Measurements from ENCODE around the gene TAS2R19.
"Not testable (repeated sequence)": the region's sequence is repeated elsewhere in the genome, so short reads cannot be mapped to it uniquely, and the experiment has no call there.

The TAS2R19 gene

DNA sequence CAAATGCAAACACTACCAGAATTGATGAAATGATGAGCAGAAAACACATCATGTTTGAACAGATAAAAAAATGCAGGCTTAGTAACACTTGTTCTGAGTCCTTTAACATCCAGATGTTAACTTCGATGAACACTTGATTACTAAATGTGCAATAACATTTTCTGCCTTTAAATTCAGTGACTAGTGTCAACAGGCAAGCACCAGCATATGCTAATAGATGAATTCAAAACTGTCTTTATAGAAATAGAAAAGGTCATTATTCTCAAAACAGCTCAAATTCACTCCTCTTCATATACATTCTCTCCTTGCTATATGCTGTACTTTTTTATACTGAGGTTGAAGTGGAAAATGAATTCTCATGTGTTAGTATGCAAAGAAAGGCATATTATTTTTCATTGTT is at the start of gene TAS2R19:
Gene TAS2R19, minus strand, starts transcription at position 101 of the 400 bp plus-strand sequence. Its CDS starts 49 bp downstream, at position 52.
- DNase-seq: no peak

- no peak for DNase-seq
Measured at GRCh38 chr12:11071414-11071813, 49.0 kb upstream of the TAS2R19 start.

DNA sequence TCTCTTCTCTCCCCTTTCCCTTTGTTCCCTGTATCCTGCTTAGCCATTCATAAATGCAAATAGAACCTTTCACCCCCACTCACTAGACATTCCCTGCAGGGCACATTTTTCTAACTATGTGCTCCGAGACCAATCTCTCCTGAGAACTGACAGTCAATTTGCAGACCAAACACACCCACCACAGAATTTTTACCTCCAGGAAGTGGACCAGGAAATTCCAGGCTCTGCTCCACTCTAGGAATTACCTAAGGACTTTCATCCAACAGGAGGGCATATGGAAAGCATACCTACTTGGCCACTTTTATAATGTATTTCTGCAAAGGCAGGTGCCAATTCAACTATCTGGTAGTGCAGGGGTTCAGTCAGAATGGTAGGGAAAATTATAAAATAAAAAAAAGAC is 48.6 kb upstream of the TAS2R19 start:
- DNase-seq: no peak

DNA sequence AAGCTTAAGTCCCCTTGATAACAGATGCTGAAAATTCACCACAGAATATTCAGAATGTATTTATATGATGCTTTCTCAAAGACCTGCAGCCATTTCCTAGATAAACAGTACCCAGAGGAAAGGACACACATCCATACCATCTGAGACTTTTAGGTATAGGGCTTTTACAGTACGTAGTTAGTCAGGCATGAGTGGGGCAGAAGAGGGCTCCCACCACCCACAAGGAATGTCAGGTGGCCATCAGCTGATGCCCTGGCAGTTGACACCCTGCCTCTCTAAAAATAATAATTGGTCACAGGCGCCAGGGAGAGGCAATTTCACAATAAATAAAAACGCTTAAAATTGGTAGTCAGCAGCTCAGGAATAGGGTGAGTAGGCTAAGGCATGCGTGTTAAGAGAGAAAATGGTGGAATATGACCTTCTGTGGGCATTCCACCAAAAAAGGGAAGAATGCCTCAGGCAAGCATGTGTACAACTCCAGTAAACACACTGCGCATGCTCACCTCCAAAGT is 47.5 kb upstream of the TAS2R19 start:
- no peak for DNase-seq

GRCh38 chr12:11067514-11067913 is 45.1 kb upstream of the TAS2R19 start:
- no peak for DNase-seq

DNA sequence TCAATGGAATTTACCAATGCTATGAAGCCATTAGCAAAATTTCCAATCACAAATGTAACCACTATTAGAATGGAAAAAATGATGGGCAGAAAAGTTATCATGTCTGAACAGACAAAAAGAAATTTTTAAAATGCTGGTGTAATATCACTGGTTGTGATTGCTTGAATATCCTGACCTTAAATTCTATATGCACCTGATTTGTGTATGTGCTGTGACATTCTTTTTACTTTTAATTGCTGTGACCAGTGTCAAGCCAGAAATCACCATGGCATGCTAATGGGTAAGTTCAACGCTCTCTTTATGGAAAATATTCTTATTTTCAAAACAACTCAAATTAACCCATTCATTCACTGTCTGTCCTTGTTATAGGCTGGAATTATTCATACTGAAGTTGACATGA is 39.8 kb upstream of the TAS2R19 start, which contains the start of gene TAS2R46:
Gene TAS2R46, minus strand, starts transcription at position 101 of the 400 bp plus-strand sequence. Its CDS starts 0 bp downstream, at position 101.
- DNase-seq: not testable (repeated sequence)

DNA sequence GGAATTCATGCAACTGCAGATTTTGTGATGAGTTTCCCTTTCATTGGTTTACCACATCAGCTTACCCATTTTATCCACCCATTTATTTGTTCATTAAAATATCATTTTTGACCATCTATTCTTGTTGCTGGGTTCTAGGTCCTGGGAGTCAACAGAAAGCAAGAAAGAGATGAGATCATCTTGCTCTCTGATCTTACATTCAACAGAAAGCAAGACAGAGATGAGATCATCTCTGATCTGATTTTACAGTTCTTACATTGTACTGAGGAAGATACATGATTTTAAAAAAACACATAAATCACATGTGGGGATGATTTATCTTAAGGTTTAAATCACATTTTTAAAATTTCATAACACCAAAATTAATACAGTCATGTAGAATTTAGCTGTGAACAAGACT is 37.4 kb upstream of the TAS2R19 start:
- DNase-seq: no peak

DNA sequence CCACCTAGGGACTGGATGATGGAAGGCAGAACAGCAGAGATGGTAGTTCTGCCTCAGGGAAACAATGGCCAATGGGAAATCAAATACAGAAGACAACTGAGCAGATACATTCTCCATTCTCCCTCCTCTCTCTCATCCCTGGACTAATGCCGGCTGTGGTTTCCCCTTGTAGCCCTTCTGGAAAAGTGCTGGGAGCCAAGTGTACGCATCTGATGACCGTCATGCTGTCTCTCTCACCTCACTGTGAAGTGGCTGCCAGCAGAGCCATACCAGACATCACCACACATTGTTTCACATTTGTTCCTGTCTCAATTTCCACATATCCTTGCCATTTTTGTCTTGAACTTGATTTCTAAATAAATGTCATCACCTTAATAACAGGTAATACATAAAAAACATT is 36.6 kb upstream of the TAS2R19 start:
- no peak for DNase-seq

- DNase-seq: no peak
Measured at GRCh38 chr12:11055306-11055705, 32.9 kb upstream of the TAS2R19 start.

DNA sequence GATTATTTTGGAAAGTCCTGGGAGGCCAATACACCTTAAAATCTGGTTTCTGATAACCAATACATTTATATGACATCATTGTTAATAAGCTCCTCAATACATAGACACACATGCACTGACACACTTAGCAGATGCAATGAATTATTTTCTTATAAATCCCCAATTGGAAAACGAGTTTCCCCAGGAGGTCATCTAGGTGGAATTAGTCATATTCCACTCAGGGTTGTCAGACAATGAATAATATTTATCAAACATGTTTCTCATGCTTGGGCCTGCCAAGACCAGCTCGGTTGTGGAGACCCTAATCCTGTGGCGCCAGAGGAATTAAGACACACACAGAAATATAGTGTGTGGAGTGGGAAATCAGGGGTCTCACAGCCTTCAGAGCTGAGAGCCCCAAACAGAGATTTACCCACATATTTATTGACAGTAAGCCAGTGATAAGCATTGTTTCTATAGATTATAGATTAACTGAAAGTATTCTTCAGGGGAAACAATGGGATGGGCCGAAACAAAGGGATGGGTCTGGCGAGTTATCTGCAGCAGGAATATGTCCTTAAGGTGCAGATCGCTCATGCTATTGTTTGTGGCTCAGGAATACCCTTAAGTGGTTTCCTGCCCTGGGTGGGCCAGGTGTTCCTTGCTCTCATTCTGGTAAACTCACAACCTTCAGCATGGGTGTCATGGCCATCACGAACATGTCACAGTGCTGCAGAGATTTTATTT is 27.5 kb upstream of the TAS2R19 start:
- DNase-seq: not testable (repeated sequence)

GRCh38 chr12:11041366-11041765 is 18.9 kb upstream of the TAS2R19 start:
- not testable (repeated sequence) for DNase-seq

DNA sequence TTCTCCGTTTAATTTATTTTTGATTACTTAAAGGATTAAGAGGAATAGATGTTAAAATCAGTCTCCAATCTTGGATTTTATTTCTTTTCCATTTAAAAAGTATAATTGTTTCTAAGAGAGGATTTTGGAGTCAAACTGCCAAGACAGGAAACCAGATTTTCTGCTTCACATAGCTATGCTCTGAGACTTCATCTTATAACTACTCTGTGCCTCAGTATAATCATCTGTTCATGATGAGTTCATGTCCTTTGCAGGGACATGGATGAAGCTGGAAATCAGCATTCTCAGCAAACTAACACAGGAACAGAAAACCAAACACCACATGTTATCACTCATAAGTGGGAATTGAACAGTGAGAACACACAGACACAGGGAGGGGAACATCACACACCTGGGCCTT is 17.7 kb upstream of the TAS2R19 start:
- no peak for DNase-seq

GRCh38 chr12:11039171-11039570 is 16.8 kb upstream of the TAS2R19 start:
- DNase-seq: no peak

DNA sequence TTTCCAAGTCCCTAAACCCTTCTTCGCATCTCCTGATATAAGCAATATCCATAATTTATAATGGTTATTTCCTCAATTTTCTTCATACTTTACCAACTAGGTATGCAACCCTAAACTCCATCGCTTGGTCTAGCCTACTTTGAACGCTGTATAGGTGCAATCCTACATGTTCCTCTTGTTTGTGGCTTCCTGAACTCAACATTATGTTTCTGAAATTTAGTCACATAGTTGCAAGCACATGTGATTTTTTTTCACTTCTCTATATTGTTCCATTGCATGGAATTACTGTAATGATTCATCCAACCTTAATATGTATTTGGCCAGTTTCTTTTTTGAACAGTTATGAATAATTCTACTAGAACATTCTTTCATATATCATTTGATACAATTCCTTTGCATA is 11.5 kb upstream of the TAS2R19 start:
- not testable (repeated sequence) for DNase-seq

DNA sequence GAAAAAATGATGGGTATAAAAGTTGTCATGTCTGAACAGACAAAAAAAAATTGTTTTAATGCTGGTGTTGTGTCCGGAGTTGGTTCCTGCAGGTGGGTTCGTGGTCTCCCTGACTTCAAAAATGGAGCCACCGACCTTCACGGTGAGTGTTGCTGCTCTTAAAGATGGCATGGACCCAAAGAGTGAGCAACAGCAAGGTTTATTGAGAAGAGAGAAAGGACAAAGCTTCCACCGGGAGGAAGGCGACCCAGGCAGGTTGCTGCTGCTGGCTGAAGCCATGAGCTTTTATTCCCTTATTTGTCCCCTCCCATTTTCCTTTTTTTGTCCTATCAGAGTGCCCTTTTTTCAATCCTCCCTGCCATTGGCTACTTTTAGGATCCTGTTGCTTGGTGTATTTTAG is 8.9 kb upstream of the TAS2R19 start, which contains the start of gene TAS2R31:
Gene TAS2R31, minus strand, starts transcription at position 101 of the 400 bp plus-strand sequence. Its CDS starts 72 bp downstream, at position 29.
- no peak for DNase-seq

GRCh38 chr12:11026118-11026517 is 3.7 kb upstream of the TAS2R19 start:
- no peak for DNase-seq

DNA sequence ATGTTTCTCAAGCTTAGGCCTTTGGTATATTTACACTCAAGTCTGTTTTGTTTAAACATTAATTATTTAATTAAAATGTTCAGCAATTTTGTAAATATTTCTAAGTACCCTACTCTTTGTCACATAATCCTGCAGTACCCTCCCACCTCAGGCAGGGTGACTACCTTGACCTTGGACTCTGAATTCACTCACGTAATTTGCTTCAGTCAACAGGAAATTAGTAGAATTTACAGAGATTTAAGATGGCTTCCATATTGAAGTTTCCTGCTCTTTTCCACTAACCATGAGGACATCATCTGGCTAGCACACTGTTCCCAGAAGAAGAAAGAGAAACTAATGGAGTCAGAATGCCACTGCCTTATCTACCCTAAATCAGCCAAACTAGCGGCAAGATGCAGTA is 967 bp upstream of the TAS2R19 start:
- DNase-seq: no peak

DNA sequence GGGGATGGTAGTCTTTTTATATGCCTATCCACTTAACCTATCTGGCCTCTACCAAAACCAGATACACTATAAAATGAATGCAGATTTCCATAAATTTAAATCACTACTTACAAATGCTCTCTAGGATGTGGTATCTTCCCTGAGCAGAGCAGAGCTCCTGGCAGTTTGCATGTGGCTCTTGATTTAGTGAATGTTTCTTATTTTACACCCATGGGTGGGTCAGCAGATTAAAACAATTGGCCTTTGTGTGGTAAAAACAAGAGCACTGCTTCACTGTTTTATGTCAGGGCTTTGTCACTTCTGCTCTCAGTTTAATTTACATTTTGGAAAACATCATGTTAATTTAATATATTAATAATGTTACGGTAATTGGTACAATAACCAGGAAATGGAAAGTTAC is 5.5 kb downstream of the TAS2R19 start:
- DNase-seq: no peak

DNA sequence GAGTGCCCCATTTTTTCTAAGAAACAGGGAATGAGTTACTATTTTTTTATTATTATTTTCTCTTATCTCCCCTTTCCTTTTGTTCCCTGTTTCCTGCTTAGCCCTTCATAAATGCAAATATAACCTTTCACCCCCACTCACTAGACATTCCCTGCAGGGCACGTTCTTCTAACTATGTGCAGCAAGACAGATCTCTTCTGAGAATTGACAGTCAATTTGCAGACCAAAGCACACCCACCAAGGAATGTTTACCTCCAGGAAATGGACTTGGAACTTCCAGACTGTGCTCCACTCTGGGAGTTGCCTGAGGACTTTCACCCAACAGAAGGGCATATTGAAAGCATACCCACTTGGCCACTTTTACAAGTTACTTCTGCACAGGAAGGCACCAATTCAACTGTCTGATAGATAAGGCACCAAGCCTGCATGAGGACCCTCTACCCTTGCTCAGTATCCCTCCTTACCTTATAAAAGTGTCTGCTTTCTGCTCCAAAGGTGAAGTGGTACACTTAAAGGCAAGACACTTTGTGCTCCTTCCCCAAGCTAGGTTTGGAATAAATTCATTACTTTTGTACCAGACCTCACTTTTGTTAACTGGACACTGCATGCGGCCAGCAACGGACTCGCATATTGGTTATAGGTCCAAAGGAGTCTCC is 6.5 kb downstream of the TAS2R19 start:
- DNase-seq: no peak

DNA sequence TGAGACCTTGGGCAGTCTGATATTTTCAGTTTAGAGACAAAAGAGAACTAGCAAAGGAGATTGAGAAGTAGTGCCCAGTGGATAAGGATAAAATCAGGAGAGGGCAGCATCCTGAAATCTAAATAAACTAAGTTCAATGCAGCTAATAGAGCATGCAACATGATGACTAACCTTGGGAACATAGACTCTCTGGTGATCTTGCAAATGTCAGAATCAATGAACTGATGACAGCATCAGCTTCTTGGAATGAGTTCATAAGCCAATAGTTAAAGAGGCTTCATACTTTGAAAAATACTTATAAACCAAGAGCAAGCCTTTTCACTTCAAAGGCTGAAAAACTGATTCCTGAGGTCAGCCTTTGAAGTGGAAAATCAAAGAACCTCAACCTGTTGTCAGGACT is 8.2 kb downstream of the TAS2R19 start:
- DNase-seq: no peak

- no peak for DNase-seq
Measured at GRCh38 chr12:11007608-11008007, 14.8 kb downstream of the TAS2R19 start.

- no peak for DNase-seq
Measured at GRCh38 chr12:10998204-10998603, 24.2 kb downstream of the TAS2R19 start, which contains the start of gene TAS2R20. Gene TAS2R20 (minus strand): TSS chr12:10998304. CDS start chr12:10997875, 429 bp downstream.

- no peak for DNase-seq
Measured at GRCh38 chr12:10994307-10994706, 28.1 kb downstream of the TAS2R19 start.

- no peak for DNase-seq
Measured at GRCh38 chr12:10989107-10989506, 33.3 kb downstream of the TAS2R19 start.

All from NCI-H748 treated with DMSO at 0.1 percent for 48 hours (cell line).